CD14-positive monocyte (primary cell): ENCODE results near the gene GPHN. TPM values are rescaled to one million over a fixed set of nuclear protein-coding genes. Genes with fewer than 3 reads are reported as not detected.

Source experiments
- DNase-seq, 3 donors: peaks; one replicate each; pipeline ENCODE4 v3.0.0-alpha.2; 2011 to 2022
- H2AFZ ChIP-seq: 2 replicates; pipeline ENCODE4 v1.6.0; 2012; ENCODE audit warnings: mild to moderate bottlenecking, low read depth, low read length, inconsistent platforms; ENCODE audit not compliant: insufficient read depth, poor library complexity, severe bottlenecking
- H3K27ac ChIP-seq, 2 donors: 1 replicate in 1 of 2; 2 replicates in 1 of 2; pipeline ENCODE4 v1.5.1; 2012 to 2013; ENCODE audit warnings: low read length in 2 of 2, control low read depth in 1 of 2, inconsistent platforms in 1 of 2, low read depth in 1 of 2, mild to moderate bottlenecking in 1 of 2
- H3K27me3 ChIP-seq, 2 donors: one replicate each; pipeline versions ENCODE4 v1.6.0 to v1.6.1; 2011 to 2013; ENCODE audit warnings: low read length in 2 of 2; ENCODE audit not compliant: control insufficient read depth in 2 of 2, insufficient read depth in 2 of 2
- H3K36me3 ChIP-seq, 2 donors: replicated peaks in 1 of 2; 1 replicate in 1 of 2; 2 replicates in 1 of 2; pipeline versions ENCODE4 v1.5.1 to v1.6.1; 2012 to 2013; ENCODE audit warnings: low read length in 2 of 2, control low read depth in 1 of 2, inconsistent platforms in 1 of 2, mild to moderate bottlenecking in 1 of 2; ENCODE audit not compliant: insufficient read depth in 2 of 2, control insufficient read depth in 1 of 2
- H3K4me1 ChIP-seq, 2 donors: 1 replicate in 1 of 2; 2 replicates in 1 of 2; pipeline versions ENCODE4 v1.5.1 to v1.6.1; 2012 to 2013; ENCODE audit warnings: low read length in 2 of 2, control low read depth in 1 of 2, inconsistent platforms in 1 of 2, mild to moderate bottlenecking in 1 of 2, moderate library complexity in 1 of 2; ENCODE audit not compliant: insufficient read depth in 2 of 2, control insufficient read depth in 1 of 2
- H3K4me2 ChIP-seq: replicated peaks from 2 replicates; pipeline ENCODE3; 2012; ENCODE audit warnings: low read length, moderate library complexity, mild to moderate bottlenecking; ENCODE audit not compliant: poor library complexity, severe bottlenecking; ENCODE audit errors: extremely low read depth
- H3K4me3 ChIP-seq, 3 experiments: fragments of 200-600 bp in 1 of 3; sonication (generic) in 1 of 3; replicated peaks in 1 of 3; 1 replicate in 2 of 3; 2 replicates in 1 of 3; pipeline ENCODE4 v1.5.1; 2011 to 2013; ENCODE audit warnings: low read length in 3 of 3, mild to moderate bottlenecking in 3 of 3, control low read depth in 2 of 3, low read depth in 2 of 3, inconsistent platforms in 1 of 3, moderate library complexity in 1 of 3
- H3K79me2 ChIP-seq: 2 replicates; pipeline ENCODE4 v1.6.0; 2012; ENCODE audit warnings: mild to moderate bottlenecking, control low read depth, inconsistent platforms, low read length, moderate library complexity; ENCODE audit not compliant: insufficient read depth
- H3K9ac ChIP-seq: 2 replicates; pipeline ENCODE4 v1.6.0; 2017; ENCODE audit warnings: low read length, mild to moderate bottlenecking; ENCODE audit not compliant: insufficient read depth, poor library complexity, severe bottlenecking
- H3K9me3 ChIP-seq, 2 donors: replicated peaks in 1 of 2; 1 replicate in 1 of 2; 2 replicates in 1 of 2; pipeline versions ENCODE4 v1.5.1 to v1.6.1; 2012 to 2013; ENCODE audit warnings: low read length in 2 of 2, control low read depth in 1 of 2; ENCODE audit not compliant: control insufficient read depth in 1 of 2, insufficient read depth in 1 of 2
- H4K20me1 ChIP-seq: 2 replicates; pipeline ENCODE4 v1.6.0; 2012; ENCODE audit warnings: mild to moderate bottlenecking, low read length, control low read depth, moderate library complexity; ENCODE audit not compliant: insufficient read depth
- H3K27ac Mint-ChIP-seq, 7 donors: one replicate each; pipeline ENCODE4 v1.8.0; 2020; ENCODE audit warnings: mild to moderate bottlenecking in 7 of 7, mixed read lengths in 7 of 7, moderate library complexity in 6 of 7, inconsistent platforms in 2 of 7
- H3K27me3 Mint-ChIP-seq, 3 donors: one replicate each; pipeline ENCODE4 v1.8.0; 2021 to 2022; ENCODE audit warnings: low read depth in 3 of 3, mild to moderate bottlenecking in 3 of 3, mixed read lengths in 3 of 3, moderate library complexity in 3 of 3, inconsistent platforms in 1 of 3
- H3K36me3 Mint-ChIP-seq, 2 donors: one replicate each; pipeline ENCODE4 v1.8.0; 2020; ENCODE audit warnings: mixed read lengths in 2 of 2, inconsistent platforms in 1 of 2, mild to moderate bottlenecking in 1 of 2
- H3K4me1 Mint-ChIP-seq: one replicate; pipeline ENCODE4 v1.8.0; 2020; ENCODE audit warnings: mild to moderate bottlenecking, mixed read lengths
- H3K4me3 Mint-ChIP-seq, 2 donors: one replicate each; pipeline ENCODE4 v1.8.0; 2020; ENCODE audit warnings: mild to moderate bottlenecking in 2 of 2, mixed read lengths in 2 of 2, moderate library complexity in 1 of 2
- H3K9me3 Mint-ChIP-seq, 7 donors: one replicate each; pipeline ENCODE4 v1.8.0; 2020 to 2022; ENCODE audit warnings: mixed read lengths in 7 of 7, mild to moderate bottlenecking in 6 of 7, moderate library complexity in 6 of 7, inconsistent platforms in 2 of 7
- CTCF ChIP-seq: fragments of 200-600 bp; IDR thresholded peaks from one replicate; pipeline ENCODE4 v1.8.0; 2022; ENCODE audit warnings: antibody characterized with exemption, mild to moderate bottlenecking
- WGBS: methylation state at CpG from one replicate; pipeline ENCODE4 v1.1.5; 2013; ENCODE audit warnings: missing lambda C conversion rate; ENCODE audit not compliant: insufficient coverage; 5-methylcytosine and 5-hydroxymethylcytosine counted together
- intact Hi-C, 2 donors: fragments of 100-400 bp; cut with micrococcal nuclease; formaldehyde crosslinking; loops; one replicate each; pipeline versions ENCODE4 v1.15.0 to v1.15.1; 2023
- polyA plus RNA-seq, 3 donors: library from polyadenylated mRNA; depleted of rRNA in 1 of 3; unstranded in 2 of 3; stranded (reverse) in 1 of 3; fragments of 300-500 nt in 2 of 3; fragments of >200 nt in 1 of 3; fragmentation: Illumina TruSeq in 2 of 3; gene quantifications; 1 replicate in 2 of 3; 2 replicates in 1 of 3; pipeline ENCODE4 v1.2.3, GENCODE V29; 2012 to 2021

Gene GPHN
- polyA plus RNA-seq, 3 donors = 1.9 to 3.1 (median 3.0) TPM

- WGBS = no CpG with 5 or more reads among the region's 2 CpGs
- Mint-ChIP-seq H3K36me3 (peaks cover 0 to 4% of the 10 kb centered on the region in 2 donors), H3K27me3 (peaks cover 0 to 2% (median 1%) of the 10 kb centered on the region in 3 donors), H3K27ac (no peak overlapping the region), H3K4me1 (no peaks in the 10 kb centered on the region), H3K9me3 (peaks cover 0 to 3% (median 2%) of the 10 kb centered on the region in 7 donors), H3K4me3 (no peak overlapping the region)
- Histone ChIP-seq H3K9me3 (peaks cover 4% of the 10 kb centered on the region in 2 donors), H3K27ac (no peak overlapping the region), H3K36me3 (no peaks in the 10 kb centered on the region), H3K4me3 (no peak overlapping the region), H4K20me1 (no peaks in the 10 kb centered on the region), H3K4me2 (no peak overlapping the region), H3K79me2 (no peaks in the 10 kb centered on the region), H3K27me3 (no peaks in the 10 kb centered on the region), H3K9ac (no peak overlapping the region), H3K4me1 (no peaks in the 10 kb centered on the region), H2AFZ (no peak overlapping the region)
- TF ChIP-seq CTCF = no peak
- intact Hi-C loops = loop anchor here in 1 of 2 donors (10.0 kb wide), 2 partner anchors 618 to 748 kb away; no protein-coding TSS in a partner anchor
- DNase-seq = no peak
Observed at GRCh38 chr14:67112344-67112743, 604.4 kb downstream of the GPHN start.

- Mint-ChIP-seq H3K27ac (no peak overlapping the region), H3K4me3 (no peak overlapping the region), H3K27me3 (no peaks in the 10 kb centered on the region), H3K4me1 (no peaks in the 10 kb centered on the region), H3K9me3 (no peaks in the 10 kb centered on the region), H3K36me3 (peaks cover 8 to 10% of the 10 kb centered on the region in 2 donors)
- WGBS = no CpG with 5 or more reads among the region's 3 CpGs
- no peak for DNase-seq
- Histone ChIP-seq H4K20me1 (no peaks in the 10 kb centered on the region), H3K4me3 (no peak overlapping the region), H3K79me2 (no peaks in the 10 kb centered on the region), H3K36me3 (peaks cover 0 to 5% of the 10 kb centered on the region in 2 donors), H3K27me3 (no peaks in the 10 kb centered on the region), H3K9ac (no peak overlapping the region), H3K9me3 (no peaks in the 10 kb centered on the region), H3K27ac (no peak overlapping the region), H3K4me1 (no peaks in the 10 kb centered on the region), H3K4me2 (no peak overlapping the region), H2AFZ (no peak overlapping the region)
- intact Hi-C loops = no loop called here
- TF ChIP-seq CTCF = no peak
Observed at GRCh38 chr14:67127174-67127573, 619.2 kb downstream of the GPHN start.
